Left lung (tissue), 10 donors: ENCODE results near the gene FEZF1. TPM values are rescaled to one million over a fixed set of nuclear protein-coding genes. Genes with fewer than 3 reads are reported as not detected.
"Not testable (repeated sequence)": the region's sequence is repeated elsewhere in the genome, so short reads cannot be mapped to it uniquely, and the experiment has no call there.

Source experiments
- ATAC-seq: fragments of 200-7000 bp; cut with Tn5 transposase; one replicate; pipeline ENCODE4 v1.9.1; 2020; ENCODE audit warnings: moderate library complexity
- DNase-seq, 4 donors: peaks; one replicate each; pipeline ENCODE4 v3.0.0-alpha.2; 2013 to 2020
- H3K27ac ChIP-seq, 2 donors: fragments of 200-600 bp; sonication (generic) in 1 of 2; one replicate each; pipeline versions ENCODE4 v1.5.0 to v1.8.0; 2020 to 2021
- H3K27me3 ChIP-seq, 2 donors: fragments of 200-600 bp; sonication (generic) in 1 of 2; one replicate each; pipeline versions ENCODE4 v1.5.0 to v1.8.0; 2020 to 2021
- H3K36me3 ChIP-seq, 2 donors: fragments of 200-600 bp; sonication (generic) in 1 of 2; one replicate each; pipeline versions ENCODE4 v1.5.0 to v1.8.0; 2020 to 2021
- H3K4me1 ChIP-seq, 2 donors: fragments of 200-600 bp; one replicate each; pipeline ENCODE4 v1.8.0; 2021
- H3K4me3 ChIP-seq, 2 donors: fragments of 200-600 bp; sonication (generic) in 1 of 2; one replicate each; pipeline versions ENCODE4 v1.5.0 to v1.8.0; 2020 to 2021; ENCODE audit warnings: mild to moderate bottlenecking in 1 of 2
- H3K9me3 ChIP-seq, 2 donors: fragments of 200-600 bp; sonication (generic) in 1 of 2; one replicate each; pipeline versions ENCODE4 v1.5.0 to v1.8.0; 2020 to 2021
- intact Hi-C, 2 donors: fragments of 100-400 bp; cut with DNase I; formaldehyde crosslinking; loops; one replicate each; pipeline versions ENCODE4 v1.11.2 to v1.14.2; 2022
- polyA plus RNA-seq, 6 donors: library from polyadenylated mRNA; unstranded; fragments of 120-200 nt; gene quantifications; one replicate each; pipeline ENCODE4 v1.2.1, GENCODE V29; 2013; ENCODE audit not compliant: insufficient read length in 6 of 6
- total RNA-seq, 2 donors: library from RNA; stranded (reverse); fragmentation: NEBNext Ultra II Directional; extraction: Animal tissue kit (Norgen Biotek cat#: 25700); gene quantifications; one replicate each; pipeline ENCODE4 v1.2.1, GENCODE V29; 2021
- TF ChIP-seq, protein P1 (sequence below), 2 donors: fragments of 200-600 bp; sonication (generic) in 1 of 2; IDR thresholded peaks; one replicate each; pipeline versions ENCODE4 v1.5.0 to v1.8.0; 2021; ENCODE audit warnings: antibody characterized with exemption in 2 of 2
- donor health status: DM: no; HTN: yes; CAD: no.
- donor health status: DM: no; HTN: no; CAD: no.

Gene FEZF1
- total and polyA plus RNA-seq, 8 donors: not detected

DNA sequence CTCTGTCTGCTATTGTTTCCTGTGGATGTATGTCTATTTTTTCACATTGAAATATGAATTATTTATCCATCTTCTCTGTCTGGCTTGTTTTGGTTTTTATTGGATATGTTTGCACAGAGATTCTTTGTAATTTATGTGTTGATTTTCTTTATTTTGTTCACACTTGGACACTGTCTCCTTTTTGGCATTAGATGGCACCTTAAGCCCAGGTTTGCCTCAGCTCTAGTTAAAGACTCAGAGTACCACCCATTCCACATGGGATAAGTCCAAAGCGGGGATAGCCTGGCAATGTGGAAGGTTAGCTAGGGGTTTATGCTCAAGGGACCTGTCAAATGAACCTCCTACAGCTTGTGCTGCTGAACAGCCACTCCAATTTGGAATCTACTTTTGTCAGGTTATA is 14.1 kb downstream of the FEZF1 start:
- intact Hi-C loops: no loop called here
- TF ChIP-seq, protein P1, sequence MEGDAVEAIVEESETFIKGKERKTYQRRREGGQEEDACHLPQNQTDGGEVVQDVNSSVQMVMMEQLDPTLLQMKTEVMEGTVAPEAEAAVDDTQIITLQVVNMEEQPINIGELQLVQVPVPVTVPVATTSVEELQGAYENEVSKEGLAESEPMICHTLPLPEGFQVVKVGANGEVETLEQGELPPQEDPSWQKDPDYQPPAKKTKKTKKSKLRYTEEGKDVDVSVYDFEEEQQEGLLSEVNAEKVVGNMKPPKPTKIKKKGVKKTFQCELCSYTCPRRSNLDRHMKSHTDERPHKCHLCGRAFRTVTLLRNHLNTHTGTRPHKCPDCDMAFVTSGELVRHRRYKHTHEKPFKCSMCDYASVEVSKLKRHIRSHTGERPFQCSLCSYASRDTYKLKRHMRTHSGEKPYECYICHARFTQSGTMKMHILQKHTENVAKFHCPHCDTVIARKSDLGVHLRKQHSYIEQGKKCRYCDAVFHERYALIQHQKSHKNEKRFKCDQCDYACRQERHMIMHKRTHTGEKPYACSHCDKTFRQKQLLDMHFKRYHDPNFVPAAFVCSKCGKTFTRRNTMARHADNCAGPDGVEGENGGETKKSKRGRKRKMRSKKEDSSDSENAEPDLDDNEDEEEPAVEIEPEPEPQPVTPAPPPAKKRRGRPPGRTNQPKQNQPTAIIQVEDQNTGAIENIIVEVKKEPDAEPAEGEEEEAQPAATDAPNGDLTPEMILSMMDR (IDR thresholded peaks at IDR 0.05): no peak
- H3K4me3 ChIP-seq: no peak overlapping the region

DNA sequence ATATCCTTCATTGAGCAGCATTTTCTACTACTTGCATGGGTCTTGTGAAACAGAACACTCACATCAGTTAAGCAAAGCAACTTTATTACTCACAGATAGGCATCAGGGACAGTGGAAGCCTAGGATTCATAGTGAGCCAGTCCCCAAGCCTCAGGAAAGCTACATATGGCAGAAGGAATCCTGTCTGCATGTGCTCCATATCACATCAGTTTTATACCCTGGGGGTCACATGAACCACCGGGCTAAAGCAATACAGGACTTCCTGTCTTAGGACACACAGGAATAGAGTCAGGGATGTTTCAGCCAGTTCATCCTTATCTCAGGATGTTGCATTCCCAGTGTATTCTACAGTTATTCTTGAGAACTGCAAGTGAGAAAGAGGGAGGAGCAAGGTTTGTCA is 15.1 kb downstream of the FEZF1 start:
- no peaks in the 10 kb centered on the region for H3K4me1 ChIP-seq
- no peak overlapping the region for H3K27ac ChIP-seq
- no peaks in the 10 kb centered on the region for H3K27me3 ChIP-seq
- TF ChIP-seq, protein P1 (IDR thresholded peaks at IDR 0.05): no peak
- DNase-seq: no peak
- H3K4me3 ChIP-seq: no peak overlapping the region
- no peaks in the 10 kb centered on the region for H3K36me3 ChIP-seq
- H3K9me3 ChIP-seq: peaks cover 0 to 8% of the 10 kb centered on the region in 2 donors
- no peak for ATAC-seq
- intact Hi-C loops: no loop called here

More for the DNA sequence above, 14.1 kb downstream of the FEZF1 start:
- H3K27ac ChIP-seq: no peak overlapping the region
- peaks cover 0 to 8% of the 10 kb centered on the region in 2 donors for H3K9me3 ChIP-seq
- ATAC-seq (no peak), DNase-seq (no peak)
- no peaks in the 10 kb centered on the region for H3K4me1 ChIP-seq
- peaks cover 0 to 5% of the 10 kb centered on the region in 2 donors for H3K27me3 ChIP-seq
- H3K36me3 ChIP-seq: no peaks in the 10 kb centered on the region

DNA sequence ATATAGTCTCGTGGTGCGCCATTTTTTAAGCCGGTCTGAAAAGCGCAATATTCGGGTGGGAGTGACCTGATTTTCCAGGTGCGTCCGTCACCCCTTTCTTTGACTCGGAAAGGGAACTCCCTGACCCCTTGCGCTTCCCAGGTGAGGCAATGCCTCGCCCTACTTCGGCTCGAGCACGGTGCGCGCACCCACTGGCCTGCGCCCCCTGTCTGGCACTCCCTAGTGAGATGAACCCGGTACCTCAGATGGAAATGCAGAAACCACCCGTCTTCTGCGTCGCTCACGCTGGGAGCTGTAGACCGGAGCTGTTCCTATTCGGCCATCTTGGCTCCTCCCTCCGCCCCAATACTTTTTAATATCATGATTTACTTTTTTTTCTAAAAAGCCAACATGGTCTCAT is 19.9 kb downstream of the FEZF1 start:
- H3K36me3 ChIP-seq, intact Hi-C loops, H3K27me3 ChIP-seq, DNase-seq, ATAC-seq, H3K27ac ChIP-seq, H3K4me1 ChIP-seq, H3K4me3 ChIP-seq, H3K9me3 ChIP-seq: not testable (repeated sequence)

DNA sequence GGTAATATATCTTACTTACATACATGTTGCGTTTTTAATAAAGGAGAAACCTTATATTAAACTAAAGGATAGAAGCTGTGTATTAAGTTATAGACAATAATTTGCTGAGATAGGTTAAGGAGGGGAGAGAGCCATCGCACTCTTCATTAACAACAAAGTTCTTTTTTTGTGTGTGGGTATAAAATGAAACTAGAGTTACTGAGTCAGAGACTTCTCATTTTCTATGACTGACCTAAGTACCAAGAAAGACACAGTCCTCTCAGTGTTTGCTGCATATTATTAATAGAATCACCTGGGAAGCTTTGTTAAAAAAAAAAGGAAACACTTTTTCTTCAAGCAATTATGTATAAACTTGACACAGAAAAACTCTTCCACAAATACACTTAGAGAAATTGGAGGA is 31.4 kb downstream of the FEZF1 start:
- Histone ChIP-seq H3K36me3 (no peaks in the 10 kb centered on the region), H3K9me3 (no peaks in the 10 kb centered on the region), H3K27ac (no peak overlapping the region), H3K27me3 (no peaks in the 10 kb centered on the region), H3K4me1 (no peaks in the 10 kb centered on the region), H3K4me3 (no peak overlapping the region)
- TF ChIP-seq, protein P1 (IDR thresholded peaks at IDR 0.05): no peak
- no peak for ATAC-seq
- intact Hi-C loops: no loop called here
- no peak for DNase-seq

DNA sequence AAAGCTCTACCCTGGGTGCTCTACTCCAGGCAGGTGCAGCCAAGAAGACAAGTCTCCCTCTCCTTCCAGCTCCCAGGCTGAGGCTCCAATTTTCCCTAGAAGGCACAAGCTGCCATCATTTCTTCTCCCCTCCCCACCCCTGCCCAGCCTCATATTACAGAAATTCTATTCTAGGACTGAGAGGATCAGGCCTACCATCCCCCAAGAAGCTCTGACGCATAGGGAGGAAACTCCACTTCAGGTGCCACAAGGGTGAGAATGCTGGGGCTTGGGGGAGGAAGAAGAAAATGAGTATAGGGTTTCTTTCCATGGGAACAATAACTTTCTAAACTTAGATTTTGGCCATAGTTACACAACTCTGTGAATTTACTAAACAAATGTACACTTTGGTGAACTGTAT is 35.3 kb downstream of the FEZF1 start:
- Histone ChIP-seq H3K36me3 (no peaks in the 10 kb centered on the region), H3K4me3 (no peak overlapping the region), H3K4me1 (no peaks in the 10 kb centered on the region), H3K9me3 (no peaks in the 10 kb centered on the region), H3K27ac (no peak overlapping the region), H3K27me3 (no peaks in the 10 kb centered on the region)
- intact Hi-C loops: no loop called here
- DNase-seq (no peak), ATAC-seq (no peak)
- TF ChIP-seq, protein P1 (IDR thresholded peaks at IDR 0.05): no peak

DNA sequence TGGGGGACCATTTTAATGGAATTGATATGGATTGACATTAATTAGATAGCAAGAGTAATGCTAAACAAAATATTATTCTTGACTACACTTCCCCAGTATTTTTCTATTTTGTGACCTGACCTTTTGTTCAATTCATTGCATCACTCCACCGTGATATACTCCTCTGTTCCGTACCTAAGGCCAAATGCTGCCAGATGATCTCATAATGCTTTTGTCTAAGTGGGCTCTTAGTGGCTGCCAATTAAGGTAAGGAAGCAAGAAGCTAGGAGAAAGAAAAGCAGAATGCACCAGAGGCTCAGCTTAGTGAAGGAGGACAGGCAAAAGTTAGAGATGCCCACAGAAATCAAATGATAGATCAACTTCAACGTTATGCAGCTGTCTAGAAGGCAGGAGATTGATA is 36.4 kb downstream of the FEZF1 start:
- H3K4me3 ChIP-seq: no peak overlapping the region
- DNase-seq (no peak), ATAC-seq (no peak)
- TF ChIP-seq, protein P1 (IDR thresholded peaks at IDR 0.05): no peak
- no peaks in the 10 kb centered on the region for H3K9me3 ChIP-seq
- no peaks in the 10 kb centered on the region for H3K36me3 ChIP-seq
- H3K27ac ChIP-seq: no peak overlapping the region
- H3K27me3 ChIP-seq: no peaks in the 10 kb centered on the region
- intact Hi-C loops: no loop called here
- no peaks in the 10 kb centered on the region for H3K4me1 ChIP-seq
